ENCODE results near the gene DHDH.

Gene DHDH

GRCh38 chr19:48992581-48993174, 59.2 kb downstream of the DHDH start:
- no peak for DNase-seq (ENCODE audit: low read depth, low spot score)

- DNase-seq (ENCODE audit: low read depth, low spot score), result peak; percentile 100
Observed at GRCh38 chr19:48993175-48994034, 59.9 kb downstream of the DHDH start, which contains the start of the genes GYS1 and RUVBL2. Gene GYS1, minus strand, starts transcription at chr19:48993309. Its CDS starts 197 bp downstream, at chr19:48993112. Gene RUVBL2, plus strand, starts transcription at chr19:48993887. Its CDS starts 25 bp downstream, at chr19:48993912.

- DNase-seq (ENCODE audit: low read depth, low spot score), result no peak
Observed at GRCh38 chr19:48994035-48994386, 60.5 kb downstream of the DHDH start.
